Ovary (tissue), 9 donors: ENCODE measurements around the gene NES. TPM values are rescaled to one million over a fixed set of nuclear protein-coding genes. Genes with fewer than 3 reads are reported as not detected.

ENCODE experiments used
- DNase-seq, 5 donors: peaks; one replicate each; pipeline ENCODE4 v3.0.0-alpha.2; 2019 to 2020
- H3K27ac ChIP-seq, 2 donors: fragments of 200-600 bp; one replicate each; pipeline versions ENCODE4 v1.5.1 to v1.8.0; 2019 to 2022
- H3K27me3 ChIP-seq: fragments of 200-600 bp; one replicate; pipeline ENCODE4 v1.8.0; 2022
- H3K36me3 ChIP-seq: fragments of 200-600 bp; sonication (generic); one replicate; pipeline ENCODE4 v1.5.1; 2019
- H3K4me1 ChIP-seq: one replicate; pipeline ENCODE4 v1.8.1; 2013; ENCODE audit warnings: mild to moderate bottlenecking, moderate library complexity; ENCODE audit not compliant: insufficient read depth
- H3K4me3 ChIP-seq: fragments of 200-600 bp; sonication (generic); one replicate; pipeline ENCODE4 v1.5.1; 2017
- H3K9me3 ChIP-seq, 2 donors: fragments of 200-600 bp in 1 of 2; sonication (generic) in 1 of 2; one replicate each; pipeline versions ENCODE4 v1.5.1 to v1.8.1; 2013 to 2019; ENCODE audit warnings: mild to moderate bottlenecking in 1 of 2, moderate library complexity in 1 of 2
- EP300 ChIP-seq: sonication (generic); formaldehyde crosslinking; IDR thresholded peaks from one replicate; pipeline ENCODE4 v1.6.1; 2017; ENCODE audit warnings: antibody characterized with exemption
- POLR2A ChIP-seq: fragments of 450-650 bp; IDR thresholded peaks from one replicate; pipeline ENCODE4 v1.6.1; 2017; ENCODE audit warnings: antibody characterized with exemption, mild to moderate bottlenecking, moderate library complexity
- WGBS, 3 donors: extraction: QIAGEN DNeasy Blood & Tissue Kit in 1 of 3; methylation state at CpG; one replicate each; pipeline versions ENCODE4 v1.1.5 to v1.1.7; 2013 to 2017; 5-methylcytosine and 5-hydroxymethylcytosine counted together
- intact Hi-C, 4 donors: fragments of 100-400 bp; cut with DNase I; formaldehyde crosslinking; loops; one replicate each; pipeline versions ENCODE4 v1.11.0 to v1.15.1; 2022 to 2023
- polyA plus RNA-seq, 2 donors: library from polyadenylated mRNA; stranded (reverse); fragments of 200-250 nt in 1 of 2; fragments of 350-450 nt in 1 of 2; fragmentation: Illumina TruSeq in 1 of 2; extraction: RNeasy Lipid Tissue Mini Kit (QIAGEN cat#74804) in 1 of 2; gene quantifications; one replicate each; pipeline ENCODE4 v1.2.3, GENCODE V29; 2013 to 2014
- total RNA-seq, 7 donors: library from RNA; depleted of rRNA in 2 of 7; stranded (reverse); fragments of >200 nt in 2 of 7; fragmentation: NEBNext Ultra II Directional in 3 of 7; extraction: Animal tissue kit (Norgen Biotek cat#: 25700) in 3 of 7; gene quantifications; one replicate each; pipeline versions ENCODE4 v1.1.0 to v1.2.4, GENCODE V29; 2016 to 2023
- TF ChIP-seq, protein P1 (sequence below), 3 donors: fragments of 450-650 bp in 2 of 3; fragments of 200-600 bp in 1 of 3; IDR thresholded peaks; one replicate each; pipeline versions ENCODE4 v1.5.1 to v1.8.0; 2016 to 2022; ENCODE audit warnings: antibody characterized with exemption in 3 of 3, mild to moderate bottlenecking in 1 of 3
- donor health status: DM: no; HTN: no; CAD: no; lungs with moderate emphysema.
- donor health status: DM: no; HTN: no; CAD: no.
- donor health status: Bipolar disorder and iron deficiency.
- donor health status: DM: yes; HTN: yes; CAD: no.
- donor health status: DM: no; HTN: no; CAD: no.
- donor health status: DM: yes; HTN: yes; CAD: no.

NES gene
- total and polyA plus RNA-seq, 9 donors = 3.5 to 32.9 (median 11.3) TPM

DNA sequence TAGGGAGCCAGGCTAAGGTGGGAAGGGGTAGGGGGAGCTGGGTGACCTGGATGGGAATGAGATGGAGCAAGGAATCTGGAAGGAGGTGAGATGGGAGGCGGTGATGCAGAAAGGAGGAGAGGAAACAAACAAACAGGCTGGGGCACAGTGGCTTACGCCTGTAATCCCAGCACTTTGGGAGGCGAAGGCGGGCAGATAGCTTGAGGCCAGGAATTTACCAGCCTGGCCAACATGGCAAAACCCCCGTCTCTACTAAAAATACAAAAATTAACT lies 17.4 kb upstream of the NES start:
- Histone ChIP-seq H3K36me3 (no peaks in the 10 kb centered on the region), H3K27me3 (no peaks in the 10 kb centered on the region), H3K27ac (no peak overlapping the region), H3K4me1 (peaks cover 1% of the 10 kb centered on the region), H3K4me3 (no peak overlapping the region), H3K9me3 (no peaks in the 10 kb centered on the region)
- intact Hi-C loops = loop anchor here in 1 of 4 donors (10.0 kb wide), 1 partner anchor 170 kb away; the partner anchor contains the start of gene NTRK1
- TF ChIP-seq EP300 (no peak), POLR2A (no peak)
- TF ChIP-seq, protein P1, sequence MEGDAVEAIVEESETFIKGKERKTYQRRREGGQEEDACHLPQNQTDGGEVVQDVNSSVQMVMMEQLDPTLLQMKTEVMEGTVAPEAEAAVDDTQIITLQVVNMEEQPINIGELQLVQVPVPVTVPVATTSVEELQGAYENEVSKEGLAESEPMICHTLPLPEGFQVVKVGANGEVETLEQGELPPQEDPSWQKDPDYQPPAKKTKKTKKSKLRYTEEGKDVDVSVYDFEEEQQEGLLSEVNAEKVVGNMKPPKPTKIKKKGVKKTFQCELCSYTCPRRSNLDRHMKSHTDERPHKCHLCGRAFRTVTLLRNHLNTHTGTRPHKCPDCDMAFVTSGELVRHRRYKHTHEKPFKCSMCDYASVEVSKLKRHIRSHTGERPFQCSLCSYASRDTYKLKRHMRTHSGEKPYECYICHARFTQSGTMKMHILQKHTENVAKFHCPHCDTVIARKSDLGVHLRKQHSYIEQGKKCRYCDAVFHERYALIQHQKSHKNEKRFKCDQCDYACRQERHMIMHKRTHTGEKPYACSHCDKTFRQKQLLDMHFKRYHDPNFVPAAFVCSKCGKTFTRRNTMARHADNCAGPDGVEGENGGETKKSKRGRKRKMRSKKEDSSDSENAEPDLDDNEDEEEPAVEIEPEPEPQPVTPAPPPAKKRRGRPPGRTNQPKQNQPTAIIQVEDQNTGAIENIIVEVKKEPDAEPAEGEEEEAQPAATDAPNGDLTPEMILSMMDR (IDR thresholded peaks at IDR 0.05) = no peak
- WGBS, 3 donors = 85 to 93% (median 89%) methylated on average over 5 of the region's 5 CpGs
- DNase-seq = no peak

DNA sequence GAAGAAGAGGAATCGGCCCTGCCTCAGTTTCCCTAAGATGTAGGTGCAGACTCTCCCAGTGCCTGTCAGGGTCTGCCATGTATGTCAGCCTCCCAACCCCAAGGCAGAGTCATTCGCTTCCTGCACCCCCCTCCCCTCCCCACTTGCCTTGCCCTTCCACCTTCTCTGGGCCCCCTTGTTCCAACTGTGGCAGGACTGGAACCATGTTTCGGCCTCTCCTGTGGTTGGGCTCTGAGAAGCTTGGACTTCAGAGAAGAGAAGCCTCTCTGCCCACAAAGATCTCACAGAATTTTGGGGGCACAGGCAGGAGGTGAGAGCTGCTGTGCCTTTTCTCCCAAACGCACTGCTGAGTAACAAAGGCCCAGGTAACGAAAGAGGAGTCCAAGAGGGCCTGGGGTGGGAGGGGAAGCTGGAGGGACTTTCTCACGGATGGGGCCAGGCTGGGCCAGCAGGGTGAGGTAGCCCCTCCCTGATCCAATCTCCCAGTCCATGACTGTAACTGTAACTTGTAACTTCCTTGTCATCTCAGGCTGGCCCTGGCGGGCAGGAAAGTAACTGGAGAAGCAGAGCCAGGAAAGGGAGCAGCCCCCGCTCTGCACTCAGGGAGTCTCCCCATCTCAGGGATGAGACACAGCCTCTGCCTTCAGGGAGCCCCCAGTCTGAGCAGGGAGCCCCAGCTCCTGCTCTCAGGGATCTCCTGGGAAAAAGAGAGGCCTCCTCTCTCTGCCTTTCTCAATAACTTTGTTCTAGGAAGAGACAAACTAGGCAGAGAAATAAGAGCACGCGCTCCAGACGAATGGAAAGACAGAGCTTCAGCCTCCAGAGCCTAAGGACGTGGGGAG lies 16.9 kb upstream of the NES start:
- 79 to 83% (median 80%) methylated on average over 12 of the region's 12 CpGs for WGBS, 3 donors
- no peak overlapping the region for H3K27ac ChIP-seq
- intact Hi-C loops = loop anchor here in 1 of 4 donors (10.0 kb wide), 1 partner anchor 171 kb away; the partner anchor contains the start of gene NTRK1
- no peaks in the 10 kb centered on the region for H3K36me3 ChIP-seq
- no peak overlapping the region for H3K4me3 ChIP-seq
- peaks cover 2% of the 10 kb centered on the region for H3K4me1 ChIP-seq
- H3K27me3 ChIP-seq = no peaks in the 10 kb centered on the region
- TF ChIP-seq POLR2A = no peak
- TF ChIP-seq, protein P1 (IDR thresholded peaks at IDR 0.05) = no peak
- TF ChIP-seq EP300 = no peak
- no peak for DNase-seq
- no peaks in the 10 kb centered on the region for H3K9me3 ChIP-seq

DNA sequence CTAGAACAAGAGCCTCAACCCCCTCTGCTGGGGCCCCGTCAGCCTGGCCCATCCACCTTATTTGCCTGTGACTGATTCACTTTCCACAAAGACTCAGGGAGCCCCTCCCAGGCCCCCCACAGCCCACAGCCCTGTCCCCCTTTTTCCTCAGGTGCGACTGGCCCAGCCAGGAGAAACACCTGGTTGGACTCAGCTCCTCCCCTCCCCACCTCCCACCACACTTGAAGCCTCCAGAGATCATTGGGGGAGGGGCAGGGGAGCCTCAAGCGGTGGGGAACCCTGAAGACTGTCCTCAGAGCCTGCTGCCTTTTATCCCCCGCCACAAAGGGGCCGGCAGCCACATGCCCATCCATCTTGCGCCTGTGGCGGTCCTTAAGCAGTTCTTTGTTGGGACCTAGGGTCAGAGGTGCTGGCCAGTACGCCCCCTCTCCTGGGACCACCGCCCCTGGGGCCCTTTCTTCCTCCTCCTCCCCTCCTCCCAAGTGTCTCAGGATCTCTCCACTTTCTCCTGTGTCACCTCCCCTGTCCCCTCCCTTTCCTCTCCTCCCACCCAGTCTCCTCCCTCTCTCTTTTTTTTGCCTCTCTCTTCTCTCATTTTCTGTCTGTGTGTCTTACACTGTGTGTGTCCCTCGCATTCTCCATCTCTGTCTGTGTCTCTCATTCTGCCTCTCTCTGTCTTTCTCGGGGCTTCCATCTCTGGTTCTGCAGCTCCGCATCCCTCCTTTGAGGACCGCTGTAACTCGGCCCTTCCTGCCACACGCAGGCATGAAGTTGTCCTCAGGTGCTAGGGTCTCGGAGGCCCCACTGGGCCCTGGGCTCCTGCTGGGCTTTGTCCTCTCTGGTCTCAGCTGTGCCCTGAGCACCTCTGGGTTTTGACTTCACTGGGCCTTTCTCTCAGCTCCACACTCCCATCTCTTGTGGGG lies 16.0 kb upstream of the NES start:
- Histone ChIP-seq H3K27ac (no peak overlapping the region), H3K36me3 (no peaks in the 10 kb centered on the region), H3K4me1 (peaks cover 2% of the 10 kb centered on the region), H3K4me3 (no peak overlapping the region), H3K27me3 (no peaks in the 10 kb centered on the region), H3K9me3 (no peaks in the 10 kb centered on the region)
- 61 to 65% (median 62%) methylated on average over 15 to 16 of the region's 16 CpGs for WGBS, 3 donors
- DNase-seq = no peak
- TF ChIP-seq, protein P1 (IDR thresholded peaks at IDR 0.05) = no peak
- TF ChIP-seq EP300 (no peak), POLR2A (no peak)
- intact Hi-C loops = loop anchor here in 1 of 4 donors (10.0 kb wide), 1 partner anchor 172 kb away; the partner anchor contains the start of gene NTRK1

DNA sequence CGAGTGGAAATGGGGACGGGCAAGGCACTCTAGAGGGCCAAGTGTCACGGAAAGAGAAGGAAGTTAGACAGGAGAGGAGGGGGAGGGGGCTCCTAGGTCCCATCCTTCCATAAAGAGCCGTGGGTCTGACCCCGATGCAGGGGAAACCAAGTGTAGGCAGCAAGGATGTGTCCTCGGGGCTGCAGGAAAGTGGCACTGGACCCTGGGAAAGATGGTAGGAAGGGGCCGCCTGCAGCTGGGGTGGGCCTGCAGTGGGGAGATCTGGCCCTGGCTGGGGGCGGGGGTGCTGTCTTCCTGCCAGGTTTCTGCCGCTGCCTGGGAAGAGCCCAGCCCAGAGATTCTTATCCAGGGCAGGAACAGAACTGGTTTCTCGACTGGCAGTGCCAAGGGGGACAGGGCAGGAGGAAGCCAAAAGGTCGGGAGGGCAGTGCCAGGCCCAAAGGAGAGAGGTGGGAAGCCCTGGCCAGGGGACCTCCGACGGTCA lies 15.3 kb upstream of the NES start:
- Histone ChIP-seq H3K27me3 (no peaks in the 10 kb centered on the region), H3K9me3 (no peaks in the 10 kb centered on the region), H3K36me3 (no peaks in the 10 kb centered on the region), H3K4me3 (no peak overlapping the region), H3K4me1 (peaks cover 2% of the 10 kb centered on the region), H3K27ac (no peak overlapping the region)
- intact Hi-C loops = loop anchor here in 1 of 4 donors (10.0 kb wide), 1 partner anchor 172 kb away; the partner anchor contains the start of gene NTRK1
- TF ChIP-seq POLR2A = no peak
- no peak for TF ChIP-seq EP300
- TF ChIP-seq, protein P1 (IDR thresholded peaks at IDR 0.05) = no peak
- WGBS, 3 donors = 31 to 38% (median 32%) methylated on average over 13 of the region's 13 CpGs
- DNase-seq = no peak
